ENCODE measurements around the gene FTO. TPM values are rescaled to one million over a fixed set of nuclear protein-coding genes. Genes with fewer than 3 reads are reported as not detected.

Gene FTO
- total and polyA plus RNA-seq, 2 donors from 2014 or later = 22.3 to 116 TPM

DNA sequence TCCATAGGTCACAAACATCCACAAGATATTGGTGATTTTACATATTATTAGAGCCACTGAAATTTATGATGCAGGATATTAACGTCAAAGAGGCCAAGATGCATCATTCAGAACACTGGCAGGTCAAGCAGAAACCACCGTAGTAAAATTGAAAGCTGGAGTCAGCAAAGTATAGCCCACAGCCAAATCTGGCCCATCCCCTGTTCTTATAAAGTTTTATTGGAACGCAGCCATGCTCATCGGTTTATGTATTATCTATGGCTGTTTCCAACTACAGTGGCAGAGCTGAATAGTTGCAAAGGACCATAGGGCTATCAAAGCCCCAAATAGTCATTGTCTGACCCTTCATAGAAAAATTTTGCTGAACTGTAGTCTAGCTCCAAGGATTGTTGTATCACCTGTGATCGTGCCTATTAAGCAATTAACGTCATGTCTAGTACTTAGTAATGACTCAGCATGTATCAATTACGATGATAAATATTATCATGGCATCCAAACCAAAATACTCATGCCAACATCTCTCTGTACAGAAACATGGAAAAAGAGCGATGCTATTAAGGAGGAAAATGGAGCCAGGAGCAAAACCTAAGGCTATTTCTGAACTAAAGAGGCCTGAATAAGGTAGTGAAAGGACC lies 417.0 kb downstream of the FTO start:
- no peak for FAIRE-seq
- H3K9ac ChIP-seq (ENCODE audit: low read length in 3 of 3) = no peak overlapping the region
- H3K9me3 ChIP-seq (ENCODE audit: control insufficient read depth in 2 of 3, insufficient read depth in 1 of 3, low read length in 3 of 3) = no peaks in the 10 kb centered on the region
- no peak overlapping the region for H3K4me3 ChIP-seq (ENCODE audit: low read length in 3 of 3)
- TF ChIP-seq, protein P1, sequence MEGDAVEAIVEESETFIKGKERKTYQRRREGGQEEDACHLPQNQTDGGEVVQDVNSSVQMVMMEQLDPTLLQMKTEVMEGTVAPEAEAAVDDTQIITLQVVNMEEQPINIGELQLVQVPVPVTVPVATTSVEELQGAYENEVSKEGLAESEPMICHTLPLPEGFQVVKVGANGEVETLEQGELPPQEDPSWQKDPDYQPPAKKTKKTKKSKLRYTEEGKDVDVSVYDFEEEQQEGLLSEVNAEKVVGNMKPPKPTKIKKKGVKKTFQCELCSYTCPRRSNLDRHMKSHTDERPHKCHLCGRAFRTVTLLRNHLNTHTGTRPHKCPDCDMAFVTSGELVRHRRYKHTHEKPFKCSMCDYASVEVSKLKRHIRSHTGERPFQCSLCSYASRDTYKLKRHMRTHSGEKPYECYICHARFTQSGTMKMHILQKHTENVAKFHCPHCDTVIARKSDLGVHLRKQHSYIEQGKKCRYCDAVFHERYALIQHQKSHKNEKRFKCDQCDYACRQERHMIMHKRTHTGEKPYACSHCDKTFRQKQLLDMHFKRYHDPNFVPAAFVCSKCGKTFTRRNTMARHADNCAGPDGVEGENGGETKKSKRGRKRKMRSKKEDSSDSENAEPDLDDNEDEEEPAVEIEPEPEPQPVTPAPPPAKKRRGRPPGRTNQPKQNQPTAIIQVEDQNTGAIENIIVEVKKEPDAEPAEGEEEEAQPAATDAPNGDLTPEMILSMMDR (IDR thresholded peaks at IDR 0.05; ENCODE audit: borderline replicate concordance, extremely low read depth, insufficient read depth) = no peak
- no peaks in the 10 kb centered on the region for H3K4me1 ChIP-seq (ENCODE audit: control insufficient read depth in 2 of 3, insufficient read depth in 2 of 3, low read depth in 1 of 3, low read length in 3 of 3)
- no peaks in the 10 kb centered on the region for H3K36me3 ChIP-seq (ENCODE audit: control insufficient read depth in 2 of 3, insufficient read depth in 3 of 3, low read length in 3 of 3)
- no peak for DNase-seq
- H3K27me3 ChIP-seq (ENCODE audit: control insufficient read depth, insufficient read depth, low read length) = no peaks in the 10 kb centered on the region
- intact Hi-C loops (cut with DNase I) = no loop called here
- no peak overlapping the region for H3K27ac ChIP-seq (ENCODE audit: low read depth in 2 of 2, low read length in 2 of 2)

DNA sequence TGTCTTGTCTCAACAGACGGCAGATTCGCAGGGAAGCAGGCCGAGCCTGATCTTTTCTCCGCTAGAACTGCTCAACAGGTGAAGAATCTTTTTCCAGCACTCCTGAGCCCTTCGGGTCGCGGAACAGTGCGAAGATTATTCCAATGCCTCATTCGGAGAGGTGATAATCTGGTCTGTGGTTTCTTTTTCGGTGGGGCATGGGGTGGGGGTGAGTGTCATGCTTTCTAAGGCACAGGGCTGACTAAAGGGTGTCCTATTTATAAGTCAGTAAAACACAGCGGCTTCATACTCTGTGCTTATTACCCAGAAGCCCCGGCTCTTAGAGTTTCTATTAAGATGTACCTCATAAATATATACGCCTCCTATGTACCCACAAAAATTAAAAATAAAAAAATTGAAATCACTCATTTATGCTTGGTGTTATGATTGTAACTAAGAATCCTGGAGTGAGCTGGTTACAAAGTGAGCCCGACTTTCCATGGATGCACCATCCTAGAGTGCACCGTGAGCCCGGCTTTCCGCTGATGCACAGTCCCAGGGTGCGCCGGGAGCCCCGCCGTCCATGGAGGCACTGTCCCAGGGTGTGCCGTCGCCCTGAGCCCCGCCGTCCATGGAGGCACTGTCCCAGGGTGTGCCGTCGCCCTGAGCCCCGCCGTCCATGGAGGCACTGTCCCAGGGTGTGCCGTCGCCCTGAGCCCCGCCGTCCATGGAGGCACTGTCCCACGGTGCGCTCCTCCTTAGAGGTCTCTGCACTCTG lies 417.8 kb downstream of the FTO start:
- no peak for FAIRE-seq
- no peak for DNase-seq
- no peak overlapping the region for H3K9ac ChIP-seq (ENCODE audit: low read length in 3 of 3)
- intact Hi-C loops (cut with DNase I) = no loop called here
- no peak overlapping the region for H3K4me3 ChIP-seq (ENCODE audit: low read length in 3 of 3)
- no peaks in the 10 kb centered on the region for H3K4me1 ChIP-seq (ENCODE audit: control insufficient read depth in 2 of 3, insufficient read depth in 2 of 3, low read depth in 1 of 3, low read length in 3 of 3)
- no peaks in the 10 kb centered on the region for H3K9me3 ChIP-seq (ENCODE audit: control insufficient read depth in 2 of 3, insufficient read depth in 1 of 3, low read length in 3 of 3)
- TF ChIP-seq, protein P1 (IDR thresholded peaks at IDR 0.05; ENCODE audit: borderline replicate concordance, extremely low read depth, insufficient read depth) = no peak
- H3K27ac ChIP-seq (ENCODE audit: low read depth in 2 of 2, low read length in 2 of 2) = no peak overlapping the region
- H3K27me3 ChIP-seq (ENCODE audit: control insufficient read depth, insufficient read depth, low read length) = no peaks in the 10 kb centered on the region
- H3K36me3 ChIP-seq (ENCODE audit: control insufficient read depth in 2 of 3, insufficient read depth in 3 of 3, low read length in 3 of 3) = no peaks in the 10 kb centered on the region

DNA sequence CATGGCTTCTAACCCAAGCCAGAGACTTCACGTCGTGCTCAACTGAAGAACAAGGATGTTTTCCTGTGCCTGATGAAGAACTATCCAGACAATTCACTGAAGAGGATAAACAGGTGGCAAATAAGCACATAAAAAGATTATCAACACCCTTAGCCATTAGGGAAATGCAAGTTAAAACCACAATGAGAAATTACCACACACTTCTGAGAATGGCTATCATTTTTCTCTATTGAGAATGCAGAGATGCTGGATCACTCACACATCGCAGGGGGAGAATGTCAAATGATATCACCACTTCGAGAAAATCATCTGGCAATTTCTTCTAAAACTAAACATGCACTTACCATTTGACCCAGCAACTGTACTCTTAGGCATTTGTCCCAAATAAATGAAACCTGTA lies 419.8 kb downstream of the FTO start:
- Histone ChIP-seq H3K27me3 (ENCODE audit: control insufficient read depth, insufficient read depth, low read length) (no peaks in the 10 kb centered on the region), H3K27ac (ENCODE audit: low read depth in 2 of 2, low read length in 2 of 2) (no peak overlapping the region), H3K9ac (ENCODE audit: low read length in 3 of 3) (no peak overlapping the region), H3K9me3 (ENCODE audit: control insufficient read depth in 2 of 3, insufficient read depth in 1 of 3, low read length in 3 of 3) (no peaks in the 10 kb centered on the region), H3K4me1 (ENCODE audit: control insufficient read depth in 2 of 3, insufficient read depth in 2 of 3, low read depth in 1 of 3, low read length in 3 of 3) (no peaks in the 10 kb centered on the region), H3K4me3 (ENCODE audit: low read length in 3 of 3) (no peak overlapping the region), H3K36me3 (ENCODE audit: control insufficient read depth in 2 of 3, insufficient read depth in 3 of 3, low read length in 3 of 3) (no peaks in the 10 kb centered on the region)
- FAIRE-seq = no peak
- intact Hi-C loops (cut with DNase I) = no loop called here
- TF ChIP-seq, protein P1 (IDR thresholded peaks at IDR 0.05; ENCODE audit: borderline replicate concordance, extremely low read depth, insufficient read depth) = no peak
- DNase-seq = no peak

All from kidney (tissue), 14 donors.